DND-41 (cell line): ENCODE results near the gene ZIC4.

ENCODE experiments used
- EZH2 ChIP-seq: IDR thresholded peaks from 3 replicates; pipeline ENCODE4 v1.6.1; 2012; ENCODE audit warnings: borderline replicate concordance, low read depth, mild to moderate bottlenecking, moderate library complexity, low read length, inconsistent platforms; ENCODE audit not compliant: severe bottlenecking
- TF ChIP-seq, protein P1 (sequence below): IDR thresholded peaks from 2 replicates; pipeline ENCODE4 v1.5.1; 2012; ENCODE audit warnings: borderline replicate concordance, low read length, moderate library complexity, mild to moderate bottlenecking; ENCODE audit not compliant: poor library complexity, severe bottlenecking; ENCODE audit errors: extremely low read depth

DNA sequence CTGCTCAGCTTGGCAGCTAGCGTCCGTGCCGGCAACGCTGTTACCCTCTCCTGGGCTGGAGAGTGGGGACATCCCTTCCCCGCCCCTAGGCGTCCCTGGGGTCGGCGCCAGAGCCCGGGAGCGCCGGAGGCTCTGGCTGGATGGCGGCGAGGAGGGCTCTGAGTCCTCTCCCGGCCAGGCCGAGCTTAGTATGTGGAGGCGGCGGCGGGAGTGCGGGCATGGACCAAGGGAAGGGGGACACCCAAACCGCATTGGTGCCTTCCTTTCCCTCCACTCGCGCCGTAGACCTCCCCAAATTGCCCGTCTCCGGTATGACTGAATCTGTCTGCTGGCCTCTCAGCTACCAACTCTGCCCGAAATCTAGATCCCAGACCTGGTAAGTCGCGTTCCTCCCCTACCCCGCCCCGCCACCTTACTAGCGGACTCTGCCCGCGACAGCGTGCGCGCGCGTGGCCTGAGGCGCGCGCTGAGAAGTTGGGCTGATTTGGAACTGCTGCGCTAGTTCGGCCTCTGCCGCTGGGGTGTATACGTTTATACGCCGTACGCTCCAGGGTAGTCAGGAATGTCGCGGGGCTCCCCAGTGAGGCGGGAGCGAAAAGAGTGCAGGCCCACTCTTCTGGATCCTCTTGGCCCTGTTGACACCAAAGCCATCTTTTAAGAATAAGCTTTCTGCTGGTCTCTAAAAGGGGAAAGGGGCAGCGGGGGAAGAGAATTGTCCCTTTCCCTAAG lies 15.0 kb upstream of the ZIC4 start:
- TF ChIP-seq, protein P1, sequence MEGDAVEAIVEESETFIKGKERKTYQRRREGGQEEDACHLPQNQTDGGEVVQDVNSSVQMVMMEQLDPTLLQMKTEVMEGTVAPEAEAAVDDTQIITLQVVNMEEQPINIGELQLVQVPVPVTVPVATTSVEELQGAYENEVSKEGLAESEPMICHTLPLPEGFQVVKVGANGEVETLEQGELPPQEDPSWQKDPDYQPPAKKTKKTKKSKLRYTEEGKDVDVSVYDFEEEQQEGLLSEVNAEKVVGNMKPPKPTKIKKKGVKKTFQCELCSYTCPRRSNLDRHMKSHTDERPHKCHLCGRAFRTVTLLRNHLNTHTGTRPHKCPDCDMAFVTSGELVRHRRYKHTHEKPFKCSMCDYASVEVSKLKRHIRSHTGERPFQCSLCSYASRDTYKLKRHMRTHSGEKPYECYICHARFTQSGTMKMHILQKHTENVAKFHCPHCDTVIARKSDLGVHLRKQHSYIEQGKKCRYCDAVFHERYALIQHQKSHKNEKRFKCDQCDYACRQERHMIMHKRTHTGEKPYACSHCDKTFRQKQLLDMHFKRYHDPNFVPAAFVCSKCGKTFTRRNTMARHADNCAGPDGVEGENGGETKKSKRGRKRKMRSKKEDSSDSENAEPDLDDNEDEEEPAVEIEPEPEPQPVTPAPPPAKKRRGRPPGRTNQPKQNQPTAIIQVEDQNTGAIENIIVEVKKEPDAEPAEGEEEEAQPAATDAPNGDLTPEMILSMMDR, result no peak
- no peak for TF ChIP-seq EZH2
